NCI-H187 treated with DMSO at 0.1 percent for 48 hours (cell line): ENCODE data around the gene CNKSR2.

Experiments
- DNase-seq: peaks from one replicate; lab custom pipeline; 2025; lab: John Stamatoyannopoulos, UW

The CNKSR2 gene

DNA sequence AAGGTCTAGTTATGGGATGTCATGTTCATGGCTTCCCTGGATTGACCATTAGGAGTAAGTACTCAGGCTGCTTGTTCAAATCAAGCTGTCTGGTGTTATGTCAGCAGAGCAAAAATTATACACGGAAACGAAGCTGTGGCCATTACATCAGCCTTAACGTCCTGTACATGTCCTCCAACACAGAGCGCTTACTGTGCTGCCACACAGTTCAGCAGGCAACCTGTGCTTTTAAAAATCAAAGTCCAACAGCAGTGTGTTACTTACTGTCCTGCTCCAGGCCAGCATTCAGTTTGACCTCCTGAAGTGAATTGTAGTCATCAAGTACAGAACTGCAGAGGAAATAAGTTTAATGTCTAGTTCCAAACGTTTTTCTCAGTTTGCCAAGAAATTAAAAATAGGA, 237.9 kb downstream of the CNKSR2 start:
- DNase-seq = no peak

DNA sequence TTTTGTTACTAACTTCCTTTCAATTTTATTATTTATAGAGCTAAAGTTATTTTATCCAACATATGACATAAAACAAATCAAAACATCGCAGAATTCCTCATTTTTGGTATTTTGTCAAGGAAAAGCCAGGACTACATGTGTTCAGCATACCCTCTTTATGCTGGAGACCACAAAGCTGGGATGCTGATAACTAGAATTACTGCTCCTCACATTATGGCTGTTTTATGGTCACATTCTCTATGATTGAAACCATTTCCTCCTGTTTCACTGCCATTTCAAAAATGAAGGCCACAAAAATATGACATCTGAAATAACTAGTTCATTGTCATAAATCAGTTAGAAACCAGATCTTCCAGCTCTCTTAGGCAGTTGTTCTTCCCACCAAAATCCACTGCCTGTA, 242.2 kb downstream of the CNKSR2 start:
- no peak for DNase-seq

DNA sequence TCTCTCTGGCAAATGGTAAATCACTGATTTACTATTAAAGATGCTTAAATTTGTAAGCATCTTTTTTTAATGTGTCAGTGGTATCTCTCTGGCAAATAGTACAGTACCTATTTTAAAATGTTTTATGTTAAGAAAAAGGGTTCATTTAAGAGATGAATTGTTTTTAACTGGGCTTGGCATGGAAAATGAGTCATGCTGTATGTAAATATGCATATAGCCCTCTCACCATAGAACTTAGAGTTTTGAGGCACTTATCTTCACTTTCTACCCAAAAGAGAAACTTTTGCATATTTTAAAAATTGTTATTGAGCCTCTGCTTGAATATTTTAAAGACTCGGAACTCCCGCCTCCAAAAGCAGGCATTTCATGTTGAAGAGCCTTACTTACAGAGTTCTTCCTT, 246.0 kb downstream of the CNKSR2 start:
- DNase-seq = no peak

DNA sequence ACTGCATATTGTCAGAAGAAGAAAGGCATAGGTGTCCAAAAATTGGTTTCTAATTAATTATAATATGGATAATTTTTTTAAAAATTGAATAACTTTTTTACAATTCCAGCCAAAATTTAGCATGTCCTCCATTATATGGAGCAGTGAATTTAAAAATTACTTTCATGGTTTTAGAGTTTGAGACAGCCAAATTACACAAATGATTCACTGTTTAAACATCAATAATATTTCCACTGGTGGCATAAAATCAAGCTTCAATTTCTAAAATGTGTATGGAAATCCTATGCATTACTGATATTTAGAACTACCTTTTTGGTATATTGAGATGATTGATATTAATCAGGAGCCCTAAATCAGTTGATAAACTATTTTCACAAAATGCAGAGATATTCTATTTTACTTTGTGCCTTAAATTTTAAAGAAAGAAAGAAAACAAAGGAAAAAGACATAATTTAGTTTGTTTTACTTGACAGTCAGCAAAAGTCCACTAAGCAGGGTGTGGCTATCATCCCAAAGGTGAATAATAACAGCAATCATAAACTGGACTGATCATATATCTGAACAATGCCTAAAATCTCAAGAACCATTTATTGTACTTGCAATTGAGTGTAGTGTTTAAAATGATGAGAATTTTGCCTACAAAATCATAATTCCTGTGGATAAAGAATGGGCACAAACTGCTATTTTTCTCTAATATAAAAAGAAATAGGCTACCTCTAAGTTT, 249.7 kb downstream of the CNKSR2 start:
- no peak for DNase-seq

DNA sequence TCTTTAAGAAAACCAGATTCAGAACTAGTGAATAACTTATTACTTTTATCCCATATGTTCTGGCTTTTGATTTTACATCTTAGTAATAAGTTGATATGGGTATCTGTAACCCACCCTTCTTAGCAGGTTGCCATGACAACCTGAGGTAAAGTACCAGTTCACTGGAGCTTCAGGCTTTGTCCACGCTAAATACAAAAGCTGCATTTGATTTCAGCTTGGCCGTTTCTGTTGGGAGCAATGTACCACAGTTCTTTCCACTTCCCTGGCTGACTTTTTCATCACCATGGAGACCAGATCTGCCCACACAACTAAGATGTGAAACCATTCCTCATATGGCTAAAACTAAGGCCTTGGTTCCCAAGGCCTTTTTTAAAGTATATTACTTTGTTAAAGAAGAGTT, 257.8 kb downstream of the CNKSR2 start:
- no peak for DNase-seq

DNA sequence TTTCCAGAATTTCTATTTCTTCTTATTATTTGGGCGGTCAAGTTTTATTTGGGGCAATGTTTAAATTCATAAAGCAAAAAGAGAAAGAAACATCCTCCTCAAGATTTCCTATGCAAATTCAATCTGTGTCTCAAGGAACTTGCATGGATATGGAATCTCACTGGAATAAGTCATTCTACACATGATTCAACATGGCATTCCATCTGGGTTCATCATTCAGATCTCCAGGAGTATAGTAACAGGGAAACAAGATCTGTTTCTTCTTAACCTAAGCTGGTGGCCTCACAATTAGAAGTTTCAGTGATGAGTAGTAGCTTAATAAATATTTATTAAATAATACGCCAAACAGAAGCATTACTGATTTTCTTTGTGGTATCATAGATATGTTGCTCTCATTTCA, 264.1 kb downstream of the CNKSR2 start:
- DNase-seq = no peak

DNA sequence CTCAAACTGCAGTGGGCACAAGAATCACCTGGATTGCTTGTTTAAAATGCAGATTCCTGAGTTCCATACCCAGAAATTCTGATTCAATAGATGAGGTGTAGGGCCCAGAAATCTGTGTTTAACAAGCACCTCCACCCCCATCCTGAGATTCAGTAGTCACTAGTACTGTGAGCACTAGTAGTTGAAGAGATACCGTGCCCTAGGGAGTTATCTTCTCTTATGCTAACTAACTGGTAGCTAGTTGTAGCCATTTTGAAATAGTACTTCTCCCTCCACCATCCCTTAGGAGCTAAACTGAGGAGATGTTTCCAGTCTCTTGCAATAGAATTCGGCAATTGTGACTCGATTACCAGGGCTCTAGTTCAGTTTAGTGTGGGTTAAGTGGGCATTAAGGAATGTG, 265.6 kb downstream of the CNKSR2 start:
- no peak for DNase-seq

DNA sequence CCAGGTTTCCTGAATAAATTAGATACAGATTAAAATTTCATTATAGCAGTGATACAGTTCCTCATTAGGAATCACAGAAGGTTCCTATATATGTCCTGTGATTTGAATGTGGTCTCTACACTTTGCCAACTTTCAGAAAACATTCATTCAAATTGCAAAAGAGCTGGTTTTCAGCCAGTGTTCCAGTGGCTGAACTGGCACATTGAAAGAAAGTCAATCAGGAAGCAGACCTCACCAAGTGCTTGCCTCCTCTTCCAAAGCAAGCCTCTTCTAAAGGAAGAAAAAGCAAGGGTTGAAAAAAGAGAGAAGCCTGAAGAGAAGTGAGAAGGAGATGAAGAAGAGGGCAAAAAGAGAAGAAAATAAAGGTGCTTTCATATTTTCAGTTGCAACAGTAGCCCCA, 271.2 kb downstream of the CNKSR2 start:
- DNase-seq = no peak

DNA sequence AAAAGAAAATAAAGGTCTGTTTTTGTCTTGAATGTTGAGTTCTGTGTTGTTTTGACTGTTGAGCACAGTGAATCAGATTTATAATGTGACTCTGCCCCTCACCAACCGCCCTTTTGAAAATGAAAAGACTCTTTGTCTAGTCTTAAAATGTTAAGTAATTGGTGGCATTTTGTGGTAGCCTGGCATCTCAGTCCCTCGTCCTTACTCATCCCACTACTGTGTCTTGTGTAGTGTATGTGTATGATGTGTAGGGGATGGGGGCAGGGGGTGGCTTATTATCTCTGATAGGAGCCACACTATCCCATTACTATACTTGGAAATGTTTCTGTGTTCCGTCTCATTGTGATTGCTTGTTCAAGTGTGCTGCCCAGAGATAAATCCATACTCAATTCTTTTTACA, 271.7 kb downstream of the CNKSR2 start:
- no peak for DNase-seq

DNA sequence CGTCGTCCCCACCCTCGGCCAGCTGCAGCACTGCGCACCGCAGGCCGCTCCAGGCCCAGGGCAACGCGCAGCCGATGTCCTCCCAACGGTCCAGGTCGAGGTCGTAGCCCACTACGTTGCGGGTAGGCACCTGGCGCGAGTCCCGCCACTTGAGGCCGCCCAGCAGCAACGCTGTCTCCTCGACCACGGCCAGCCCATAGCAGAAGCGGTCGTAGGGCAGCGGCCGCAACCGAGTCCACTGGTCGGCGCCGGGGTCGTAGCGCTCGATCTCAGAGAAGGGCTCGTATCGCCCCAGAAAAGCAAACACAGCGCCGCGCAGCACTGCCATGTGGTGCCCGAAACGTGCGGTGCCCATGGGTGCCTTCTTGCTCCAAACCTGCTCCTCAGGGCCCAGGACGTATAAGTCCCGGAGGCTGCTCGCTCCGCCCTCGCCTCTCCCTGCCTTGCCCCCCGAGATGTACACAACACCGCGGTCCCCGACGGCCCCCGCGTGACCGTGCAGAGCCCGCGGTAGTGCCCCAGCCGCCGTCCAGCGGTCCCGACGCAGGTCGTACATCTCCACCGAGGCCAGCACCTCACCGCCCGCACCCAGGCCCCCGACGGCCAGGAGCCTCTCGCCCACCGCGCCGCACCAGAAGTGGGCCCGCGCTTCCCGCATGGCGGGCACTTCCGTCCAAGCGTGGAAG, 281.8 kb downstream of the CNKSR2 start:
- DNase-seq = no peak

DNA sequence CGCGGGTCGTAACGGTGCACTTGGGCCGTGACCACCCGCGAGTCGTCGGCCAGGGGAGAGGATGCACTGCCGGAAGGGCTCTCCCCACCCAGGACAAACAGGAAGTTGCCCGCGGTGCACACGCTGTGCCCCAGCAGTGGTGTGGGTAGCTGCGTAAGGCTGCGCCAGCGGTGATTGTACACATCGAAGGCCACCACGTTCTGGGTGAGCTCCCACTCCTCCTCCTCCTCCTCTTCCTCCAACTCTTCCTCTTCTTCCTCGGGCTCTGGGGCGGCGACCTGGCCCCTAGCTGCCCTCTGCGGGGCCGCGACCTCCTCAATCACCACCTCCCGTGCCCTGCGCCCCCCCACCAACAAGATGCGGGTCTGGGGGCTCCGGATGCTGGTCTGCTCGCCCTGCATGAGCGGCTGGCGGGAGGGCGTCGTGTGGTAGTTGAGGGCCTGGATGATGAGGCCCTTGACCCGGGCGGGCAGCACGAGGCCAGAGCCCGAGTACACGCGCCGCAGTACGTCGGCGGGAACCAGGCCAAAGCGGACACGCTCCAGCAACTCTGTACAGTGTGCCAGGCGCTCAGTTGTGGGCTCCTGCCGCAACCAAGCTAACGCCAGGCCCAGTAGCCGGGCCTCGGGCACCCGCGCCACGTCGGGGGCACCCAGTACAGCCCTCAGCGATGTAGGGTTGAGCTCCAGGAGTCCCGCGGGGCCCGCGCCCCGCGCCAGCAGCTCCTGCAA, 282.5 kb downstream of the CNKSR2 start:
- no peak for DNase-seq

DNA sequence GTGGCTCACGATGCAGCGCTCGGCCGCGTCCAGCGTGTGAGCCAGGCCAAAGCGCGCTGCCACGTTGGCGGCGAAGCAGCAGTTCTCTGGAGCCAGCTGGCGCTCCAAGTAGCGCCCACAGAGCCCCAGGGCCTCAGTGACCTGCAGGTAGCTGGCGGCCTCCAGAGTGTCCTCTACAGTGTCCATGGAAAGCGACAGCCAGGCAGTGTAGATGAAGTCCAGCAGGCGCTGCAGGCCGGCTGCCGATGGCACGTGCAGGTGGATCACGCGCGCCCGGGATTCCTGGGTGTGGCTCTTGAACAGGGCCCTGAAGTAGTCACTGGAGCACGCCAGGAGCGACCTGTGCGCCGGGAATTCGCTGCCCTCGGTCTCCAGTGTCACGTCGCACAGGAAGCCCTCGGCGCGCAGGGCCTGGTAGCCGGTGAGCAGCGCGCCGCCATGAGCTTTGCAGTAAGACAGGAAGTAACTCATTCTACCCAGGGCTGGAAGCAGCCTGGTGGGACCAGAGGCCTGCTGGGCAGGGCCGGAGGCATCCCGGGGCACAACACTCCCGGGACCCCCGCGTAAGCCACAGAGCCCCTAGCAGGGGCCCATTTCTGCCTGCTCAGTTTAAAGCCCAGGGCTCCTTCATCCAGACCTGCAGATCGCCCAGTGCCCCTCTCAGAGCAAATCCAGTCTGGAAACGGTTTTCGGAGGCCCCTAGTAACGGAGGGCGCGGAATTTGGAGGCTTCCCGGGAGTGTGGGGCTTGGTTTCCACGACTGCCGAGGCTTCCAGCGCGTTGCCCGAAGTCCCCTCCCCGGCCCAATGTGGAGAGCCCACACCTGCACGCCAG, 283.3 kb downstream of the CNKSR2 start:
- DNase-seq = no peak

DNA sequence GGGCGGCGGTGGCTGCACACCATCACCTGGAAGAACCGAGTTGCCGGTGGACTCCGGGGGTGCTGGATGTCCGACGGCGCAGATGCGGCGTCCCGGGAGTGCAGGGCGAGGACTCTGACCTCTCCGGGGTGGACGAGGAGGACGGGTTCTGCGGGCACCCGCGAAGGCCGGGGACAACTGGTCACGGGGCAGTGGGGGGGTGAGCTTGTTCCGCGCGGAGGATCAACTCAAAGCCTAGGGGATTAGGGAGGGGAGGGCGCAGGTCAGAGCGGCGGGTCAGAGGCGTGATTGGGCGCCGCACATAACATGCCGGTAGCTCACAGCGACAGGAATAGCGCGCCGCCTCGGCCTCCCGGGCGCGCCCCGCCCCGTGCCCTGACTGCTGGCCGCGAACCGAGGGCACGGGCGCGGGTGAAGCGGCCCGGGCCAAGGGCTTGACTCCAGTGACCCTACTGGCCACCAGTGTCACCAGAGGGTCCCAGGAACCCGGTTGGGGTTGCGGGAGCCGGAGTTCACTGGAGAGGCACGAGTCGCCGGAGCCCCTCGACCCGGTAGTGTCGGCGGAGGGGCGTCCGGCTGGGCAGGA, 284.0 kb downstream of the CNKSR2 start, which contains the start of gene KLHL34:
TSS of gene KLHL34 (minus strand) at position 179 of the 586 bp plus-strand sequence. CDS start 542 bp downstream, outside the sequence.
- DNase-seq = no peak

DNA sequence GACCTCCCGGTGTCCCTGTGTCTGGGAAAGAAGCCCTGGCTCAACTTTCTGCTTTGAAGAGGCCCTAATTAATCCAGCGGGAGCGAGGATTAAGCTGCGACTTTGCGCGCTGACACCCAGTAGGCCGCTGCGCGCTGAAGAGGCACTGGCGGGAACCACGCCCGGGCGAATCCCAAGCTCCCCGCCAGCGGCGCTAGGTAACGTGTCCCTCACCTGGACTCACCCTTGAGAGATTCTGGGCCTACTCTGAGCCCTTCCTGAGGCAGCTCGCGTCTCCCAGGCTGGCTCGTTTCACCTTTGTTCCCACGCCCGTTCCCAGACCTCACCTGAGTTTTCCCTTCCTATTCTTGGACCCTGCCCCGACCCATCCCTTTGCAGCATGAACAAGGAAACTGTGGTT, 284.5 kb downstream of the CNKSR2 start:
- DNase-seq = no peak

DNA sequence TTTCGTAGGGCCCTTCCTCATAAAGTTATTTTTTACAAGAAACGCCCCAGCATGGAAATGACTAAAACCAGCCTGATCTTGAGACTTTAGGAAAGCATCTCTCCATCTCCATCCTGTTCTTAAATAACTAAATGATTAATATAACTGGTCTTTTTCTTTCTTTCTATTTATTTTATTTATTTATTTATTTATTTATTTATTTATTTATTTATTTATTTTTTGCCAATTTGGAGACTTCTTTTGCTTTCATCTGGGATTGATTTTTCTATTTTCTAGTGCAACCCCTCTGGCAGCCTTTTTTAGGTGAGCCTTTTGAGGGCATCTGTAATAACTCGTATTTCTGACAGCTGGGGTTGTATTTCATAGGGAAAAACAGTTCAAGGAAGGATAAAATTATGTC, 285.1 kb downstream of the CNKSR2 start:
- DNase-seq = no peak

DNA sequence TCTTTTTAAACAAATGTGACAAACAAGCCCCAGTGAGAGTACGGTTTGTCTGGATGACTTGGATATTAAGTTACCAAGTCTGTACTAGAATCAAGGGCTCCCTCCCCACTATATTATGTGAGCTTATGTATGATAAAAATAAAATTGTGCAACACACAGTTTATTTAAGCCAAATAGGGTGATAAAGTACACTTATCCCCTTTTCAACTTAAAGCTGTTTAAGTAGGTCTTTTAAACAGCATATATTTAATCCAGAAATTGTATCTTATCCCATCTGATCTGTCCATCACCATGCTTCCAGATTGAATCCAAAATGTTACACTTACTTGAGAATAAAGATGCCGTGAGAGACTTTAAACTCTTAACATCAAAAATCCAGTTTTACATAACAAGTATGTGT, 285.9 kb downstream of the CNKSR2 start:
- DNase-seq = no peak

DNA sequence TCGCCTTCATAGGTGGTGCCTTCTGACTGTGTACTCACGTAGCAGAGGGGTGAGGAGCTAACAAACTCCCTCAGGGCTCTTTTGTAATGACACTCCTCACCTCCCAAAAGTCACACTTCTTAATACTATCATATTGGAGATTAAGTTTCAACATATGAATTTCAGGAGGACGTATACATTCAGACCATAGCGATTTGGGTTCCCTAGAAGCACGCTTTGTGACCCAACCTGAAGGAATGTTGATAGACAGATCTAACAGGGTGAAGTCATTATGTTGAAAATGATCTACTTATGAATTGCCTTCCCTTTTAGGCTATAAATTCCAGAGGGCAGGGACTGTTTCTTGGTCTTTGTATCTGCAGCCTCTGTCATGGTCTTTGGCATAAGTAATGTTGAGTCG, 287.1 kb downstream of the CNKSR2 start:
- DNase-seq = no peak

DNA sequence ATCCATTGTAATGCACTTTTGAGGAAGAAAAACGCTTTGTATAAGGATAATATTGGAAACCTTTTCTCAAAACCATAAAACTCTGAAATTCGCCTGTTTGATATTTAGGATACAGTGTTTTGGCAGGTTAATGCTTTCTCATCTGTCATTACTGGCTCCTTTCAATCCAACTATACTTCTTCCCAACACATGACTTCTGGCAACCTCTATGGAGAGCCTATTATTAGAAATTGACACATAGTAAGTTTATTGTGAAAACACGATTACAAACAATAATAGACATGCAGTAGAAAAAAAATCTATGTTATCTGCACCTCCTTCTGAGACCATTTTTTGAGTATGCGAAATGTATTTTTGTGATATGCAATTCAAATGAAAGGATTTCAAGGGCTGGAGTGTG, 288.5 kb downstream of the CNKSR2 start:
- no peak for DNase-seq

DNA sequence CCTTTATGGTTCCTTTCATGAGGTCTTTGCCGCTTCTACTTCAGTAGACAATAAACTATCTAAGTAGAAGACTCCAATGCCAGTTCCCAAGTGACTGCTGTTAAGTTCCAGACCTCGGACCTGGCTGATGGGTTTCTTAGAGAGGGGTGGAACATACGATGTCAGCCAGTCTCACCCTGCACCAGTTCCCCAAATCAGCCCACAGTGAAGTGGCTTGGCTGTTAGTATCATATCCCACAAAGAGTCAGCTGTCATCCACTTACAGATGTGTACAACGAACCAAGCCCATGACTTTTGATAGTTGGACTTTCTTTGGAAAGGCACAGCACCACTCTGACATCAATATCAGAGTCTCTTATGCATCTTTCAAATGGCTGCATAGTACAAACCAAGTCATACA, 292.0 kb downstream of the CNKSR2 start:
- no peak for DNase-seq

DNA sequence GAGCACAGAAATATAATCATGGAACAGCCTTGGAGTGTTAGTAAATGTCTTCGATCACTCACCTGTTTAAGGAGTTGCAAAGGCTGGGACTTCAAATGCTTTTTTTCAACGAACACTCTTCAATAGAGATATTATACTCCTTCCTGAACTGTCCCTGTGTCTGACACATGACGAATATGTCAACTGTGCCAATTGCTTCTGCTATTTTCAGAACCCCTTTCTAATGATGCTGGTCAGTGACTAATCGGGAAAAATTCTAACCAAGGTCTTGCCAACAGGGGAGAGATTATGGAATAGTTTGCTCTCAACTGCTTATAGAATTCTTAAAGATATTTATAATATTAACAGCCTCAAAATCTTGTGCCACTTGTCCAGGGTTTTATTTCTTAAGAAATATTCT, 292.5 kb downstream of the CNKSR2 start:
- DNase-seq = no peak

DNA sequence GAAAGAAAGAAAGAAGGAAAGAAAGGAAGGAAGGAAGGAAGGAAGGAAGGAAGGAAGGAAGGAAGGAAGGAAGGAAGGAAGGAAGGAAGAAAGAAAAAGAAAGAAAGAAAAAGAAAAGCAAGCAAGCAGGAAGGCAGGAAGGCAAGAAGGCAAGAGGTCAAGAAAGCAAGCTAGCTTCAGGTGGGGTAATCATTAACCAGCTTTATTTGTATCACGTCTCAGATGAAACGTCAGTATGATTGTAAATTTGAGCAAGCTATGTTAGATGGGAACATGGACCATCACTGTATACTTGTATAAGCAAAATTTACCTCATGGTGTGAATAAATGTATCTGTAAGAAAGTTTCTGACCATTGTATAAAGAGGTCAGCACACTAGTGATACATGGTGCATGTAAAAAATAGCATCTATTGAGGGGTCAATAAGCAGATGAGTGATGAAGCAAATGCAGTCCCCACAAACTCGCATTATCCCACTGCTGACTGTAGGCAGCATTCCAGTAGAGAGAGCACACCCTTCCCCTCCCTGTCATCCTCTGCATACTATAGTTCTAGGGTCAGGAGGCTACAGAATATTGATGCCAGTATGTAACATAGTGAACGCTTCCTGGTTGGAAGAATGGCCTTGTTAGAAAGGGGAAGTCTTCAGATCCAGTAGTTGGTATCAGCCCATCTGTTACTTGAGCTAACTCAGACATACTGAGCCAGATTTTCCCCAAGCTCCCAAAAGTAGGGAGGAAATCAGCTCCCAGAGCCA, 300.4 kb downstream of the CNKSR2 start:
- DNase-seq = no peak
